GM12874 (cell line): ENCODE results near the gene OR10D3.

Experiments
- CTCF ChIP-seq: IDR thresholded peaks from 2 replicates; pipeline ENCODE4 v1.5.1; 2011; ENCODE audit warnings: low read depth, mild to moderate bottlenecking, control low read depth, low read length, moderate library complexity; ENCODE audit not compliant: insufficient read depth

The OR10D3 gene

GRCh38 chr11:124209824-124210357, 26.7 kb downstream of the OR10D3 start:
- TF ChIP-seq CTCF = no peak

- no peak for TF ChIP-seq CTCF
Measured at GRCh38 chr11:124210421-124210820, 27.3 kb downstream of the OR10D3 start.

- TF ChIP-seq CTCF = no peak
Measured at GRCh38 chr11:124211321-124211720, 28.2 kb downstream of the OR10D3 start.

- TF ChIP-seq CTCF = no peak
Measured at GRCh38 chr11:124214027-124214426, 30.9 kb downstream of the OR10D3 start.

- TF ChIP-seq CTCF = no peak
Measured at GRCh38 chr11:124219126-124219525, 36.0 kb downstream of the OR10D3 start.

- no peak for TF ChIP-seq CTCF
Measured at GRCh38 chr11:124222407-124222806, 39.3 kb downstream of the OR10D3 start.

- no peak for TF ChIP-seq CTCF
Measured at GRCh38 chr11:124225471-124225870, 42.3 kb downstream of the OR10D3 start.
